HuH-7 (cell line): ENCODE measurements around the gene ADGRL2.

Experiments
- DNase-seq: peaks from one replicate; pipeline ENCODE4 v3.0.0; 2011; ENCODE audit warnings: low spot score

Gene ADGRL2

GRCh38 chr1:81806432-81806770 lies 5.7 kb downstream of the ADGRL2 start:
- DNase-seq = no peak

GRCh38 chr1:81808760-81809159 lies 8.0 kb downstream of the ADGRL2 start:
- DNase-seq = no peak

- no peak for DNase-seq
These were observed 9.1 kb downstream of the ADGRL2 start for GRCh38 chr1:81809808-81810207.

- no peak for DNase-seq
These were observed 11.1 kb downstream of the ADGRL2 start for GRCh38 chr1:81811757-81812371.

GRCh38 chr1:81812712-81813111 lies 12.0 kb downstream of the ADGRL2 start:
- DNase-seq = no peak

- no peak for DNase-seq
These were observed 13.0 kb downstream of the ADGRL2 start for GRCh38 chr1:81813691-81814090.

GRCh38 chr1:81819613-81820012 lies 18.9 kb downstream of the ADGRL2 start:
- no peak for DNase-seq

- no peak for DNase-seq
These were observed 20.0 kb downstream of the ADGRL2 start for GRCh38 chr1:81820765-81821164.

GRCh38 chr1:81823082-81823481 lies 22.3 kb downstream of the ADGRL2 start:
- DNase-seq = no peak

GRCh38 chr1:81824759-81825158 lies 24.0 kb downstream of the ADGRL2 start:
- no peak for DNase-seq

GRCh38 chr1:81827942-81828341 lies 27.2 kb downstream of the ADGRL2 start:
- no peak for DNase-seq

GRCh38 chr1:81832573-81832972 lies 31.8 kb downstream of the ADGRL2 start:
- DNase-seq = no peak

- DNase-seq = no peak
These were observed 33.0 kb downstream of the ADGRL2 start for GRCh38 chr1:81833722-81834121.

- no peak for DNase-seq
These were observed 33.5 kb downstream of the ADGRL2 start for GRCh38 chr1:81834268-81834667.

GRCh38 chr1:81834921-81835698 lies 34.4 kb downstream of the ADGRL2 start:
- no peak for DNase-seq

- no peak for DNase-seq
These were observed 35.4 kb downstream of the ADGRL2 start for GRCh38 chr1:81836007-81836626.

- no peak for DNase-seq
These were observed 38.0 kb downstream of the ADGRL2 start for GRCh38 chr1:81838600-81839218.

GRCh38 chr1:81840805-81841204 lies 40.1 kb downstream of the ADGRL2 start:
- no peak for DNase-seq

- DNase-seq = no peak
These were observed 41.1 kb downstream of the ADGRL2 start for GRCh38 chr1:81841795-81842194.

- DNase-seq = no peak
These were observed 43.7 kb downstream of the ADGRL2 start for GRCh38 chr1:81844477-81844876.

- DNase-seq = no peak
These were observed 45.9 kb downstream of the ADGRL2 start for GRCh38 chr1:81846630-81847029.

GRCh38 chr1:81847063-81847462 lies 46.3 kb downstream of the ADGRL2 start:
- no peak for DNase-seq
